Right lobe of liver (tissue), 6 donors: Measurements from ENCODE around the gene EHD4. TPM values are rescaled to one million over a fixed set of nuclear protein-coding genes. Genes with fewer than 3 reads are reported as not detected.

Experiments
- ATAC-seq, 4 donors: fragments of 200-7000 bp; cut with Tn5 transposase; one replicate each; pipeline ENCODE4 v1.9.1; 2020; ENCODE audit warnings: mild to moderate bottlenecking in 4 of 4, moderate library complexity in 4 of 4
- DNase-seq, 3 donors: peaks; one replicate each; pipeline ENCODE4 v3.0.0-alpha.2; 2020
- H3K27ac ChIP-seq, 3 donors: fragments of 200-600 bp; one replicate each; pipeline ENCODE4 v1.8.0; 2022
- H3K27me3 ChIP-seq, 2 donors: fragments of 200-600 bp; one replicate each; pipeline ENCODE4 v1.8.0; 2022
- H3K36me3 ChIP-seq, 4 donors: fragments of 200-600 bp; sonication (generic) in 1 of 4; one replicate each; pipeline versions ENCODE4 v1.5.1 to v1.8.0; 2017 to 2022; ENCODE audit warnings: control low read depth in 1 of 4
- H3K4me1 ChIP-seq, 4 donors: fragments of 200-600 bp; sonication (generic) in 1 of 4; one replicate each; pipeline versions ENCODE4 v1.5.1 to v1.8.0; 2017 to 2022; ENCODE audit warnings: control low read depth in 1 of 4
- H3K4me3 ChIP-seq, 3 donors: fragments of 200-600 bp; one replicate each; pipeline ENCODE4 v1.8.0; 2022
- H3K9me3 ChIP-seq, 4 donors: fragments of 200-600 bp; sonication (generic) in 1 of 4; one replicate each; pipeline versions ENCODE4 v1.5.1 to v1.8.0; 2017 to 2022; ENCODE audit warnings: control low read depth in 1 of 4
- POLR2A ChIP-seq: fragments of 450-650 bp; IDR thresholded peaks from one replicate; pipeline ENCODE4 v1.6.1; 2017; ENCODE audit warnings: antibody characterized with exemption, mild to moderate bottlenecking
- WGBS: methylation state at CpG from one replicate; pipeline ENCODE4 v1.1.6; 2018; ENCODE audit warnings: low coverage, low lambda C conversion rate; ENCODE audit not compliant: insufficient coverage; ENCODE audit errors: missing lambda C conversion rate; 5-methylcytosine and 5-hydroxymethylcytosine counted together
- intact Hi-C, 2 donors: fragments of 100-400 bp; cut with DNase I; formaldehyde crosslinking; loops; one replicate each; pipeline versions ENCODE4 v1.11.2 to v1.14.1; 2022
- total RNA-seq, 6 experiments: library from RNA; depleted of rRNA in 2 of 6; stranded (reverse); fragments of >200 nt in 2 of 6; fragmentation: NEBNext Ultra II Directional in 3 of 6; extraction: Animal tissue kit (Norgen Biotek cat#: 25700) in 3 of 6; gene quantifications; one replicate each; pipeline versions ENCODE4 v1.1.0 to v1.2.4, GENCODE V29; 2016 to 2023
- TF ChIP-seq, protein P1 (sequence below), 4 donors: fragments of 200-600 bp in 3 of 4; fragments of 450-650 bp in 1 of 4; IDR thresholded peaks; one replicate each; pipeline versions ENCODE4 v1.5.1 to v1.8.0; 2016 to 2022; ENCODE audit warnings: antibody characterized with exemption in 4 of 4, mild to moderate bottlenecking in 2 of 4
- donor health status: DM: no; HTN: yes; CAD: no.
- donor health status: DM: no; HTN: no; CAD: no.
- donor health status: DM: no; HTN: no; CAD: no.
- donor health status: DM: no; HTN: yes; CAD: no.
- donor health status: DM: no; HTN: yes; CAD: no.

Gene EHD4
- total RNA-seq, 6 experiments from 2014 or later: 4.7 to 21.5 (median 11.1) TPM

DNA sequence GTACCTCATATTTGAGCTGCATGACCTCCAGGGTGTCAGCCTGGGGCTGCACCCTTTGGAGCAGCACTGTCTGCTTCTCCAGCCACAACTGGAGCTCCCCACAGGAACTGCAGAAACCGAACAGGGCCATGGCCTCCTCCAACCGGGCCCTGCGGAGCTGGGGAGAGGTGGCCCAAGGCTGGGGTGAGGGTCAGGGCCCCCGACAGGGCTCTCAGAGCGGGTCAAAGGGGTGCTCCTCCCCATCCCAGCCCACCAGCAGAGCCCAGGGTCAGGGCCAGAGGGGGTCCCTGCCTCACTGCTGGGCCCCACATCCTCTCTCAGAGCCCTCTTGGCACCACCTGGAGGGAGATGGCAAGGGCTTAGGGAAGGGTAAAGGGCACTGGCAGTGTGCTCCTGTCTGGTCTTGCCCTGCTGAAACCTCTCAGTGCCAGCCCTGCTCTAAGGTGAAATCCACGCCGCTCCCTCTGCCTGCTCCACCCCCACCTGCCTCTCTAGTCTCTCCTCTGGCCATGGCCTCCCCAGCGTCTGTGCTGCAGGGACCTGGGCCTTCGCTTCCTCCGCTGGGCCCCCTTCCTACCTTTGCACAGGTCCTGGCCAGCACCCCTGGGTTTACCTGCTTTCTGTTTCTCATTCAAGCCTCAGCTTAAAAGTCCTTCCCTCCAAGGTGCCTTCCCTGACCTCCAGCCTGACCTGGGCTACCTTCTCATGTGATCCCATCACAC is 92.0 kb downstream of the EHD4 start:
- no peak overlapping the region for H3K4me3 ChIP-seq
- H3K9me3 ChIP-seq: no peaks in the 10 kb centered on the region
- H3K4me1 ChIP-seq: peaks cover 0 to 51% (median 25%) of the 10 kb centered on the region in 4 donors
- H3K27me3 ChIP-seq: no peaks in the 10 kb centered on the region
- peak in 2 of 3 donors; percentile 21 to 75 for DNase-seq
- peak; percentile 2 to 55 (median 38) for ATAC-seq
- intact Hi-C loops: no loop called here
- 51% methylated on average over 5 of the region's 10 CpGs for WGBS
- TF ChIP-seq, protein P1, sequence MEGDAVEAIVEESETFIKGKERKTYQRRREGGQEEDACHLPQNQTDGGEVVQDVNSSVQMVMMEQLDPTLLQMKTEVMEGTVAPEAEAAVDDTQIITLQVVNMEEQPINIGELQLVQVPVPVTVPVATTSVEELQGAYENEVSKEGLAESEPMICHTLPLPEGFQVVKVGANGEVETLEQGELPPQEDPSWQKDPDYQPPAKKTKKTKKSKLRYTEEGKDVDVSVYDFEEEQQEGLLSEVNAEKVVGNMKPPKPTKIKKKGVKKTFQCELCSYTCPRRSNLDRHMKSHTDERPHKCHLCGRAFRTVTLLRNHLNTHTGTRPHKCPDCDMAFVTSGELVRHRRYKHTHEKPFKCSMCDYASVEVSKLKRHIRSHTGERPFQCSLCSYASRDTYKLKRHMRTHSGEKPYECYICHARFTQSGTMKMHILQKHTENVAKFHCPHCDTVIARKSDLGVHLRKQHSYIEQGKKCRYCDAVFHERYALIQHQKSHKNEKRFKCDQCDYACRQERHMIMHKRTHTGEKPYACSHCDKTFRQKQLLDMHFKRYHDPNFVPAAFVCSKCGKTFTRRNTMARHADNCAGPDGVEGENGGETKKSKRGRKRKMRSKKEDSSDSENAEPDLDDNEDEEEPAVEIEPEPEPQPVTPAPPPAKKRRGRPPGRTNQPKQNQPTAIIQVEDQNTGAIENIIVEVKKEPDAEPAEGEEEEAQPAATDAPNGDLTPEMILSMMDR (IDR thresholded peaks at IDR 0.05): no peak
- TF ChIP-seq POLR2A: no peak
- H3K27ac ChIP-seq: no peak overlapping the region
- H3K36me3 ChIP-seq: no peaks in the 10 kb centered on the region

DNA sequence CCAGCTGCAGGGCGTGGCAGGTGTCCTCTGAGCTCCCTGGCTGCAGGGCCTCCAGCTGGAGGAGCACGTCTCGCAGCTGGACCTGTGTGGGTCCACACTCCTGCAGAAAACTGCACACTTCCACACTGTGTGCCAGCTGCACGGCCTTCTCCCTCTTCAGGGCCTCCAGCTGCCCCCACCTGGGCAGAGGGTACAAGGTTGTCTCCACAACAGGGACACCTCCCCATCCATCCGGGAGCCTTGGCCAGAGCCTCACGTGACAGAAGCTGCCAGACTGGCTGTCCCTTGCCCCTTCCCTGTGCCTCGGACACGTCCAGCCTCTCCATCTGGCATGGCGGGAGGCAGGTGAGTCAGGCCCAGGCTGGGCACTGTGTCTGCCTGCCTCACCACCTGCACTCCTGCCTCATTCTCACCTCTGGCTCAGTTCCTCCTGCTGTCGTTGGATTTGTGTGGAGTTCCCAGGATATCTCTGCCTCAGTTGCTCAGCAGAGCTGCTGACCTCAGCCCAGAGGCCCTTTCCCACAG is 93.0 kb downstream of the EHD4 start:
- Histone ChIP-seq H3K9me3 (no peaks in the 10 kb centered on the region), H3K36me3 (no peaks in the 10 kb centered on the region), H3K27ac (no peak overlapping the region), H3K4me1 (peaks cover 0 to 44% (median 22%) of the 10 kb centered on the region in 4 donors), H3K27me3 (no peaks in the 10 kb centered on the region), H3K4me3 (no peak overlapping the region)
- TF ChIP-seq, protein P1 (IDR thresholded peaks at IDR 0.05): no peak
- TF ChIP-seq POLR2A: no peak
- WGBS: 80% methylated on average over 7 of the region's 10 CpGs
- no peak for ATAC-seq
- intact Hi-C loops: no loop called here
- DNase-seq: no peak

DNA sequence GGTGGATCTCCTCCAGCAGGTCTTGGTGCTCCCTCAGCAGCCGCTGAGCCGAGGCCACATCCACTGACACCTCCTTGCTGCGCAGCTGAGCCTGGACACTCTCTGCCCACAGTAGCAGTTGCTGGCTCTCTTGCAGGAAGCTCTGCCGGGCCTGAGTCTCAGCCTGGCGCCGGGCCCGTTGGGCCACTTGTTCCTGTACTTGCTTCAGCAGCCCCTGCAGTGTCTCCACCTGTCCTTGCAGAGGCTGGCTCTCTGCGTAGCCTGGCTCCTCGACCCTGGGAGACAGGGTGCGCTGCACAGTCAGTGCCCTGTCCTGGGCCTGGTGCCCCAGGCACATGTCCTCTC is 94.0 kb downstream of the EHD4 start:
- no peak for DNase-seq
- 60% methylated on average over 1 of the region's 10 CpGs for WGBS
- H3K36me3 ChIP-seq: no peaks in the 10 kb centered on the region
- H3K27ac ChIP-seq: no peak overlapping the region
- intact Hi-C loops: no loop called here
- TF ChIP-seq, protein P1 (IDR thresholded peaks at IDR 0.05): no peak
- no peak for TF ChIP-seq POLR2A
- ATAC-seq: no peak
- no peak overlapping the region for H3K4me3 ChIP-seq
- no peaks in the 10 kb centered on the region for H3K27me3 ChIP-seq
- peaks cover 0 to 34% (median 17%) of the 10 kb centered on the region in 4 donors for H3K4me1 ChIP-seq
- no peaks in the 10 kb centered on the region for H3K9me3 ChIP-seq

DNA sequence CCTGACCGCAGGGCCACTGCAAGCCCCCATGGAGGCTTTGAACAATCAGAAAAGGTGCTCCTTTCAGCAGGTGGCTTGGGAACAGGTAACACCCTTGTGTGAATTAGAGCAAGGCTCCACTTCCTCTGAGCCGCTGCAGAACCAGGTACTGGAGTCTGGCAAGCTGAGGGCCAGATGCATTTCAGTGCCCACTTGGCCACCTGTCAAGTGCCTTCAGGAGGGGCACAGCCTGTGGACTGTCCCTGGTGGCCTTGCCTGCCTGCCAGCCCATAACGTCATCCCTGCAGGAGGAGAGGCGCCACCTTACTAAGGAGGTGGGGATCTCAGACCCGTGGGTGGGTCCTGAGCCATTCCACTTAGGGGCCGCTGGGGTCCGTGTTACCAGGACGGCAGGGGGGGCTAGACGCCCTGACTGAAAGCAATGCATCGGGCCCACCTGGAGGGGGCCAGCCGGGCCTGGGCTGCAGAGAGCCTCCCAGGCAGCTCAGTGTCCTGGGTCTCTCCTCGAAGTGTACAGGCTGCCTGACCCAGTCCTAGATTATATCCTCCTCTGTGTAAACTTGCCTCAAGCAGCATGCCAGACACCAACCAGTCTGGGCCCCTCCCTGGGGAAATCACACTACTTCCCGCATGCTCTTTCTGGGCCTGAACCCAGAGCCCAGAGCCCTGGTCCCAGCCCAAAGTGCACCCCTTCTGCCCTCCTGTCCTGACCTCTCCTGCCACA is 94.6 kb downstream of the EHD4 start:
- H3K4me1 ChIP-seq: peaks cover 0 to 29% (median 14%) of the 10 kb centered on the region in 4 donors
- intact Hi-C loops: no loop called here
- no peak overlapping the region for H3K4me3 ChIP-seq
- TF ChIP-seq, protein P1 (IDR thresholded peaks at IDR 0.05): no peak
- no peak for TF ChIP-seq POLR2A
- no peak overlapping the region for H3K27ac ChIP-seq
- no peaks in the 10 kb centered on the region for H3K27me3 ChIP-seq
- WGBS: 100% methylated on average over 1 of the region's 13 CpGs
- DNase-seq: no peak
- no peak for ATAC-seq
- no peaks in the 10 kb centered on the region for H3K36me3 ChIP-seq
- no peaks in the 10 kb centered on the region for H3K9me3 ChIP-seq
